GM12878 (cell line): Measurements from ENCODE around the gene FAM89B. TPM values are rescaled to one million over a fixed set of nuclear protein-coding genes. Genes with fewer than 3 reads are reported as not detected.
A peak's percentile ranks its signal among the peaks of the same experiment; 100 is the strongest.

Source experiments
- ATF7 ChIP-seq: fragments of 450-650 bp; IDR thresholded peaks from 2 replicates; pipeline ENCODE4 v1.6.1; 2016; ENCODE audit warnings: low read depth, mild to moderate bottlenecking
- BACH1 ChIP-seq: fragments of 450-650 bp; IDR thresholded peaks from 2 replicates; pipeline ENCODE4 v1.6.1; 2017; ENCODE audit warnings: mild to moderate bottlenecking, borderline replicate concordance
- CBX3 ChIP-seq: fragments of 200-600 bp; sonication (generic); IDR thresholded peaks from 2 replicates; pipeline ENCODE4 v1.6.1; 2016; ENCODE audit warnings: low read depth, borderline replicate concordance
- CHD2 ChIP-seq: IDR thresholded peaks from 2 replicates; pipeline ENCODE4 v1.6.1; 2011; ENCODE audit warnings: low read depth, low read length, improper control_type of control experiment, borderline replicate concordance
- HDAC2 ChIP-seq: fragments of 200-600 bp; sonication (generic); IDR thresholded peaks from 2 replicates; pipeline ENCODE4 v1.6.1; 2017
- IKZF2 ChIP-seq, 2 experiments: fragments of 450-650 bp; IDR thresholded peaks; 2 replicates each; pipeline ENCODE4 v1.6.1; 2017; ENCODE audit warnings: mild to moderate bottlenecking in 2 of 2, moderate library complexity in 2 of 2
- IRF5 ChIP-seq: fragments of 450-650 bp; IDR thresholded peaks from 2 replicates; pipeline ENCODE4 v1.6.1; 2017; ENCODE audit warnings: borderline replicate concordance
- NR2F1 ChIP-seq: fragments of 450-650 bp; conservative IDR thresholded peaks from 2 replicates; pipeline ENCODE4 v1.6.1; 2017; ENCODE audit warnings: mild to moderate bottlenecking
- NRF1 ChIP-seq: conservative IDR thresholded peaks from 2 replicates; pipeline ENCODE4 v1.6.1; 2011; ENCODE audit warnings: mild to moderate bottlenecking, low read depth, low read length, improper control_type of control experiment
- PML ChIP-seq: IDR thresholded peaks from 2 replicates; pipeline ENCODE4 v1.6.1; 2012; ENCODE audit warnings: low read length, inconsistent platforms
- RAD21 ChIP-seq: IDR thresholded peaks from 2 replicates; pipeline ENCODE4 v1.6.1; 2011; ENCODE audit warnings: mild to moderate bottlenecking, low read depth, low read length, moderate library complexity; ENCODE audit not compliant: insufficient read depth
- RB1 ChIP-seq: fragments of 450-650 bp; formaldehyde crosslinking; IDR thresholded peaks from 2 replicates; pipeline ENCODE4 v1.6.1; 2017; ENCODE audit warnings: mild to moderate bottlenecking, borderline replicate concordance
- RCOR1 ChIP-seq: conservative IDR thresholded peaks from 2 replicates; pipeline ENCODE4 v1.6.1; 2012; ENCODE audit warnings: low read depth, low read length, improper control_type of control experiment
- RUNX3 ChIP-seq: IDR thresholded peaks from 2 replicates; pipeline ENCODE4 v1.6.1; 2012; ENCODE audit warnings: low read length, inconsistent platforms
- SUPT20H ChIP-seq: IDR thresholded peaks from 2 replicates; pipeline ENCODE4 v1.6.1; 2011; ENCODE audit warnings: low read depth, mild to moderate bottlenecking, low read length, moderate library complexity, borderline replicate concordance; ENCODE audit not compliant: control insufficient read depth
- TCF3 ChIP-seq: IDR thresholded peaks from 2 replicates; pipeline ENCODE4 v1.6.1; 2012; ENCODE audit warnings: low read depth, mild to moderate bottlenecking, low read length, borderline replicate concordance; ENCODE audit not compliant: insufficient read depth
- WRNIP1 ChIP-seq: IDR thresholded peaks from 2 replicates; pipeline ENCODE4 v1.6.1; 2011; ENCODE audit warnings: low read depth, low read length, improper control_type of control experiment, borderline replicate concordance
- YY1 ChIP-seq: IDR thresholded peaks from 2 replicates; pipeline ENCODE4 v1.6.1; 2011; ENCODE audit warnings: low read depth, mild to moderate bottlenecking, low read length
- polyA plus RNA-seq, 11 experiments: library from polyadenylated mRNA; depleted of rRNA in 4 of 11; unstranded in 6 of 11; stranded (reverse) in 5 of 11; fragments of >200 nt; fragmentation: Nextera tagmentation in 4 of 11; fragmentation: Illumina TruSeq in 1 of 11; extraction: Ambion mirVana in 4 of 11; extraction: Trizol in 1 of 11; gene quantifications; 1 replicate in 1 of 11; 2 replicates in 10 of 11; pipeline versions ENCODE4 v1.2.1 to v1.2.3, GENCODE V29; 2011 to 2016; ENCODE audit warnings: inconsistent platforms in 2 of 11, missing spikeins in 2 of 11, low read depth in 1 of 11
- total RNA-seq, 4 experiments: library from RNA; depleted of rRNA in 3 of 4; stranded (reverse); fragments of >200 nt in 3 of 4; fragmentation: Illumina TruSeq in 1 of 4; extraction: Trizol in 1 of 4; gene quantifications; 2 replicates each; pipeline versions ENCODE4 v1.2.1 to v1.2.3, GENCODE V29; 2013 to 2021
- TF ChIP-seq, protein P1 (sequence below): IDR thresholded peaks from 2 replicates; pipeline ENCODE4 v1.6.1; 2011; ENCODE audit warnings: mild to moderate bottlenecking, low read depth, low read length, moderate library complexity; ENCODE audit not compliant: insufficient replicate concordance
- TF ChIP-seq, protein P2 (sequence below): fragments of 450-650 bp; formaldehyde crosslinking; IDR thresholded peaks from 2 replicates; pipeline ENCODE4 v1.5.0; 2022; ENCODE audit warnings: mild to moderate bottlenecking, missing genetic modification characterization
- TF ChIP-seq, protein P3 (sequence below): fragments of 450-650 bp; IDR thresholded peaks from 2 replicates; pipeline ENCODE4 v1.6.1; 2016; ENCODE audit warnings: mild to moderate bottlenecking
- TF ChIP-seq, protein P4 (sequence below): IDR thresholded peaks from 2 replicates; pipeline ENCODE4 v1.6.1; 2011; ENCODE audit warnings: low read depth, low read length, improper control_type of control experiment, borderline replicate concordance

FAM89B gene
- total and polyA plus RNA-seq, 10 of the 15 experiments (the other 5 are each of a cell fraction or from before 2014, with no cell fraction given), result 0.34 to 36.7 (median 9.8) TPM

DNA sequence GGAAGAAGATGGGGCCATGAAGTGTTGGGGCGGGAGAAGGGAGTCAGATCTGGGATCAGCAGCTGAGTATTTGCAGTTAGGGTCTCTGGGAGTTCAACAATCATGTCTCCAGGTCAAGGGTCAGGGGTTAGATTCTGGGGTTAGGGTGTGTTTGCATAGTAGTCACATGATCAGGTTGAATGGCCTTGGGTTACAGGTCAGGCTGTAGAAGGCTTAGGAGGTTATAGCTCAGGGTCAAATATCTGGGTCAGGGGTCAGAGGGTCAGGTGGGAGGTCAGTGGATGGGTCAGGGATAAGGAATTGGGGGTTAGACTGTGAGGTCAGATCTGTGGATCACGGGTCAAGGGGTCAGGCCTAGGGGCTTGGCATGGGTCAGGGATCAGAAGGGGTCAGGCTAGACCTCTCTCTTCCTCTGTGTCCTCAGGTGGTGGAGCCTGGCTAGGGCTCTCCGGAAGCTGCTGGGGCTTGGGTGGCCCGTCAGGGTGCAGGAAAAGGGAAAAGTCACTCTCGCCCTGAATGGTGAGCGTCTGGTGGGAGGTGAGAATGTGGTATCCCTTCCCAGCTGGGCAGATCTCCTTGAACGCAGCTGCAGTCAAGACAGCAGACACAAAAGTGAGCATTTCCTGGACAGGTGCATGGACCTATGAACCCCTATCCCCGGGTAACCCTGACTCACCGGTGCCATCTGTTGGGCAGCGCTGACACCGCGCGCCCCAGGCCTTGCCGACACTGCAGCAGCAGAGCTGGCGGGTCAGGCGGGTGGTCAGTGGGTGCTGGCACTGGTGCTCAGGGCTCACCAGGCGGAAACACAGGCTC, 20.6 kb upstream of the FAM89B start (continued):
- TF ChIP-seq TCF3, result peak; percentile 74; the same call in 1 of the 2 replicates
- no peak for TF ChIP-seq PML
- TF ChIP-seq CBX3, result no peak
- TF ChIP-seq, protein P1, sequence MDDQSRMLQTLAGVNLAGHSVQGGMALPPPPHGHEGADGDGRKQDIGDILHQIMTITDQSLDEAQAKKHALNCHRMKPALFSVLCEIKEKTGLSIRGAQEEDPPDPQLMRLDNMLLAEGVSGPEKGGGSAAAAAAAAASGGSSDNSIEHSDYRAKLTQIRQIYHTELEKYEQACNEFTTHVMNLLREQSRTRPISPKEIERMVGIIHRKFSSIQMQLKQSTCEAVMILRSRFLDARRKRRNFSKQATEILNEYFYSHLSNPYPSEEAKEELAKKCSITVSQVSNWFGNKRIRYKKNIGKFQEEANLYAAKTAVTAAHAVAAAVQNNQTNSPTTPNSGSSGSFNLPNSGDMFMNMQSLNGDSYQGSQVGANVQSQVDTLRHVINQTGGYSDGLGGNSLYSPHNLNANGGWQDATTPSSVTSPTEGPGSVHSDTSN, result no peak
- TF ChIP-seq BACH1, result no peak
- no peak for TF ChIP-seq WRNIP1
- no peak; a peak in 1 of 4 replicates for TF ChIP-seq IKZF2 (IDR thresholded peaks at IDR 0.05)
- TF ChIP-seq IRF5, result no peak
- TF ChIP-seq, protein P2, sequence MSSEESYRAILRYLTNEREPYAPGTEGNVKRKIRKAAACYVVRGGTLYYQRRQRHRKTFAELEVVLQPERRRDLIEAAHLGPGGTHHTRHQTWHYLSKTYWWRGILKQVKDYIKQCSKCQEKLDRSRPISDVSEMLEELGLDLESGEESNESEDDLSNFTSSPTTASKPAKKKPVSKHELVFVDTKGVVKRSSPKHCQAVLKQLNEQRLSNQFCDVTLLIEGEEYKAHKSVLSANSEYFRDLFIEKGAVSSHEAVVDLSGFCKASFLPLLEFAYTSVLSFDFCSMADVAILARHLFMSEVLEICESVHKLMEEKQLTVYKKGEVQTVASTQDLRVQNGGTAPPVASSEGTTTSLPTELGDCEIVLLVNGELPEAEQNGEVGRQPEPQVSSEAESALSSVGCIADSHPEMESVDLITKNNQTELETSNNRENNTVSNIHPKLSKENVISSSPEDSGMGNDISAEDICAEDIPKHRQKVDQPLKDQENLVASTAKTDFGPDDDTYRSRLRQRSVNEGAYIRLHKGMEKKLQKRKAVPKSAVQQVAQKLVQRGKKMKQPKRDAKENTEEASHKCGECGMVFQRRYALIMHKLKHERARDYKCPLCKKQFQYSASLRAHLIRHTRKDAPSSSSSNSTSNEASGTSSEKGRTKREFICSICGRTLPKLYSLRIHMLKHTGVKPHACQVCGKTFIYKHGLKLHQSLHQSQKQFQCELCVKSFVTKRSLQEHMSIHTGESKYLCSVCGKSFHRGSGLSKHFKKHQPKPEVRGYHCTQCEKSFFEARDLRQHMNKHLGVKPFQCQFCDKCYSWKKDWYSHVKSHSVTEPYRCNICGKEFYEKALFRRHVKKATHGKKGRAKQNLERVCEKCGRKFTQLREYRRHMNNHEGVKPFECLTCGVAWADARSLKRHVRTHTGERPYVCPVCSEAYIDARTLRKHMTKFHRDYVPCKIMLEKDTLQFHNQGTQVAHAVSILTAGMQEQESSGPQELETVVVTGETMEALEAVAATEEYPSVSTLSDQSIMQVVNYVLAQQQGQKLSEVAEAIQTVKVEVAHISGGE (CRISPR knock-in tag), result no peak
- TF ChIP-seq RAD21, result peak; percentile 39
- TF ChIP-seq RCOR1, result no peak
- TF ChIP-seq RB1, result peak; percentile 56; the same call in 1 of the 2 replicates
- TF ChIP-seq ATF7, result no peak
- TF ChIP-seq HDAC2, result no peak
- TF ChIP-seq NR2F1, result peak; percentile 96
- TF ChIP-seq, protein P3, sequence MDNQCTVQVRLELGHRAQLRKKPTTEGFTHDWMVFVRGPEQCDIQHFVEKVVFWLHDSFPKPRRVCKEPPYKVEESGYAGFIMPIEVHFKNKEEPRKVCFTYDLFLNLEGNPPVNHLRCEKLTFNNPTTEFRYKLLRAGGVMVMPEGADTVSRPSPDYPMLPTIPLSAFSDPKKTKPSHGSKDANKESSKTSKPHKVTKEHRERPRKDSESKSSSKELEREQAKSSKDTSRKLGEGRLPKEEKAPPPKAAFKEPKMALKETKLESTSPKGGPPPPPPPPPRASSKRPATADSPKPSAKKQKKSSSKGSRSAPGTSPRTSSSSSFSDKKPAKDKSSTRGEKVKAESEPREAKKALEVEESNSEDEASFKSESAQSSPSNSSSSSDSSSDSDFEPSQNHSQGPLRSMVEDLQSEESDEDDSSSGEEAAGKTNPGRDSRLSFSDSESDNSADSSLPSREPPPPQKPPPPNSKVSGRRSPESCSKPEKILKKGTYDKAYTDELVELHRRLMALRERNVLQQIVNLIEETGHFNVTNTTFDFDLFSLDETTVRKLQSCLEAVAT, result no peak
- TF ChIP-seq YY1, result no peak
- TF ChIP-seq SUPT20H, result no peak
- no peak for TF ChIP-seq NRF1
- TF ChIP-seq, protein P4, sequence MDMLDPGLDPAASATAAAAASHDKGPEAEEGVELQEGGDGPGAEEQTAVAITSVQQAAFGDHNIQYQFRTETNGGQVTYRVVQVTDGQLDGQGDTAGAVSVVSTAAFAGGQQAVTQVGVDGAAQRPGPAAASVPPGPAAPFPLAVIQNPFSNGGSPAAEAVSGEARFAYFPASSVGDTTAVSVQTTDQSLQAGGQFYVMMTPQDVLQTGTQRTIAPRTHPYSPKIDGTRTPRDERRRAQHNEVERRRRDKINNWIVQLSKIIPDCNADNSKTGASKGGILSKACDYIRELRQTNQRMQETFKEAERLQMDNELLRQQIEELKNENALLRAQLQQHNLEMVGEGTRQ, result no peak
- TF ChIP-seq CHD2, result no peak
- TF ChIP-seq RUNX3, result no peak
